ENCODE data around the gene SERPIND1. TPM values are rescaled to one million over a fixed set of nuclear protein-coding genes. Genes with fewer than 3 reads are reported as not detected.

SERPIND1 gene
- total RNA-seq, 1 donor from 2014 or later, result not detected

GRCh38 chr22:20760084-20760483 is 13.8 kb upstream of the SERPIND1 start:
- FAIRE-seq (no peak), DNase-seq (ENCODE audit: low read depth) (no peak)
- Histone ChIP-seq H3K27me3 (ENCODE audit: control insufficient read depth, insufficient read depth, low read length) (no peaks in the 10 kb centered on the region), H3K36me3 (ENCODE audit: control insufficient read depth, insufficient read depth, low read length) (peaks cover 10% of the 10 kb centered on the region), H3K4me3 (ENCODE audit: low read depth, low read length) (no peak overlapping the region)
- TF ChIP-seq CTCF (IDR thresholded peaks at IDR 0.05; ENCODE audit: insufficient read depth, low read length, severe bottlenecking), result no peak

- no peak for DNase-seq (ENCODE audit: low read depth)
- no peak for TF ChIP-seq CTCF (IDR thresholded peaks at IDR 0.05; ENCODE audit: insufficient read depth, low read length, severe bottlenecking)
- no peaks in the 10 kb centered on the region for H3K27me3 ChIP-seq (ENCODE audit: control insufficient read depth, insufficient read depth, low read length)
- H3K36me3 ChIP-seq (ENCODE audit: control insufficient read depth, insufficient read depth, low read length), result peaks cover 11% of the 10 kb centered on the region
- H3K4me3 ChIP-seq (ENCODE audit: low read depth, low read length), result no peak overlapping the region
- no peak for FAIRE-seq
These were observed 12.4 kb upstream of the SERPIND1 start for GRCh38 chr22:20761536-20761935.

- Histone ChIP-seq H3K36me3 (ENCODE audit: control insufficient read depth, insufficient read depth, low read length) (peaks cover 11% of the 10 kb centered on the region), H3K4me3 (ENCODE audit: low read depth, low read length) (no peak overlapping the region), H3K27me3 (ENCODE audit: control insufficient read depth, insufficient read depth, low read length) (no peaks in the 10 kb centered on the region)
- TF ChIP-seq CTCF (IDR thresholded peaks at IDR 0.05; ENCODE audit: insufficient read depth, low read length, severe bottlenecking), result no peak
- DNase-seq (ENCODE audit: low read depth) (no peak), FAIRE-seq (no peak)
These were observed 11.6 kb upstream of the SERPIND1 start for GRCh38 chr22:20762233-20762796.

- Histone ChIP-seq H3K36me3 (ENCODE audit: control insufficient read depth, insufficient read depth, low read length) (peaks cover 8% of the 10 kb centered on the region), H3K27me3 (ENCODE audit: control insufficient read depth, insufficient read depth, low read length) (no peaks in the 10 kb centered on the region), H3K4me3 (ENCODE audit: low read depth, low read length) (no peak overlapping the region)
- FAIRE-seq (no peak), DNase-seq (ENCODE audit: low read depth) (no peak)
- TF ChIP-seq CTCF (IDR thresholded peaks at IDR 0.05; ENCODE audit: insufficient read depth, low read length, severe bottlenecking), result no peak
These were observed 10.1 kb upstream of the SERPIND1 start for GRCh38 chr22:20763630-20764470.

- H3K4me3 ChIP-seq (ENCODE audit: low read depth, low read length), result no peak overlapping the region
- TF ChIP-seq CTCF (IDR thresholded peaks at IDR 0.05; ENCODE audit: insufficient read depth, low read length, severe bottlenecking), result no peak
- peaks cover 8% of the 10 kb centered on the region for H3K36me3 ChIP-seq (ENCODE audit: control insufficient read depth, insufficient read depth, low read length)
- DNase-seq (ENCODE audit: low read depth), result no peak
- H3K27me3 ChIP-seq (ENCODE audit: control insufficient read depth, insufficient read depth, low read length), result no peaks in the 10 kb centered on the region
- no peak for FAIRE-seq
These were observed 9.5 kb upstream of the SERPIND1 start for GRCh38 chr22:20764471-20764720.
